ENCODE data around the gene MYBPC1. TPM values are rescaled to one million over a fixed set of nuclear protein-coding genes. Genes with fewer than 3 reads are reported as not detected.

The MYBPC1 gene
- total and polyA plus RNA-seq, 2 of the 4 experiments (the other 2 are of a cell fraction), result not detected

DNA sequence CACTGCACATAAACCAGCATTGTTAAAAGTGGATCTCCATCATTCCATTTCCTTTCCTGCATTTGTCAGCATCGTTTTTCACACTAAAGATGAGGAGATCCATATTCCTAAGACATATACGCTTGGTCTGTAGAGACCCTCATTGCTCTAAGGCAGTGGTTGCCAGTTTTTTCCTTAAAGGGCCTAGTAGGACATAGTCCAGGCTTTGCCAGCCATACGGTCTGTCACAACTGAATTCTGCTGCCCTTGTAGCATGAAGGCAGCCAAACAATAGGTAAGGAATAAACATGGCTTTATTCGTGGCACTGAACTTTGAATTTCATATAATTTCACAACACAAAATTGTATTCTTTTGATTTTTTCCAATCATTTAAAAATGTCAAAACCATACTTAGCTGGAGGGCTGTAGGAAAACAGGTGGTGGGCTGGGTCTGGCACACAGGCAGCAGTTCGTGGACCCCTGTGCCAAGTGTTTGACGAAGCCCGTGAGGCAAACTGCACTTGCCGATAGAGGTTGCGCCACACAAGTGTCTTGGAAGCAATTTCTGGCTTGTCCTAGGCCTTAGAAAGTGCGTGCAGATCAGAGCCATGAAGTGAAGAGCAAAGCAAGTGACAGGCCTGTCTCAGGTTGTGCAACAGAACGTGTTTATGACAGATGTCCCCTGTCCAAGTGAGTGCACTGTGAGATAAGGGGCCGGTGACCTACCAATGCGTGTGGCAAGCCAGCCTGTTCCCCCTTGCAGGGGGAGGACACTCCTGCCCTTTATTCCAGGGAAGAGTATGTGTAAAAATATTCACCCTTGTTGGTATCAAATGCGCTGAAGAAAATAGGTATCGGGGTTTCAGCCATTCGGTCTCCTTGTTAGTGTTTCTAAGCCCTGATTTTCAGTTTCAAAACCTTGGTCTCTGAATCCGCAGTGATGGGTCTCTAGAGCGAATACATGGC, 101.8 kb downstream of the MYBPC1 start:
- intact Hi-C loops (cut with micrococcal nuclease), result loop anchor here (2.0 kb wide), 1 partner anchor 282 kb away; no protein-coding TSS in a partner anchor
- H3K4me1 ChIP-seq (ENCODE audit: control insufficient read depth, insufficient read depth, low read length), result peaks cover 7% of the 10 kb centered on the region
- H4K20me1 ChIP-seq (ENCODE audit: insufficient read depth, low read length), result no peaks in the 10 kb centered on the region
- in situ Hi-C loops (cut with MboI; ENCODE audit: low sequenced_read_pairs), result no loop called here
- no peak overlapping the region for H2AK5ac ChIP-seq (ENCODE audit: low read depth, low read length)
- H3K14ac ChIP-seq (replicated peaks; ENCODE audit: low read depth, low read length), result no peak overlapping the region
- peak overlapping the region; percentile 94 for H3K23ac ChIP-seq (ENCODE audit: low read depth, low read length)
- H2AFZ ChIP-seq (replicated peaks; ENCODE audit: low read length, poor library complexity), result peak overlapping the region; percentile 97
- no peaks in the 10 kb centered on the region for H3K9me1 ChIP-seq (ENCODE audit: insufficient read depth, low read length)
- 39% methylated on average over 6 of the region's 18 CpGs; no CpG with 5 or more reads in 1 of the 2 experiments for WGBS, 2 experiments (ENCODE audit: extremely low coverage in 2 of 2, insufficient read length in 1 of 2)
- peaks cover 3 to 5% of the 10 kb centered on the region in 2 experiments; a peak in 2 of 4 replicates for H3K79me1 ChIP-seq (ENCODE audit: low read depth in 1 of 2, low read length in 2 of 2)
- H4K5ac ChIP-seq (ENCODE audit: low read depth, low read length), result no peak overlapping the region
- TF ChIP-seq RCOR1 (IDR thresholded peaks at IDR 0.05; ENCODE audit: insufficient replicate concordance, low read length) (no peak), CHD1 (IDR thresholded peaks at IDR 0.05; ENCODE audit: low read depth, low read length) (no peak), FOS (IDR thresholded peaks at IDR 0.05; ENCODE audit: low read depth, low read length) (no peak), CEBPB (IDR thresholded peaks at IDR 0.05; ENCODE audit: low read depth, low read length) (peak; percentile 44; the same call in 1 of the 2 replicates), BHLHE40 (IDR thresholded peaks at IDR 0.05; ENCODE audit: low read depth, low read length) (no peak), MAZ (IDR thresholded peaks at IDR 0.05; ENCODE audit: borderline replicate concordance, low read depth, low read length) (no peak)
- no peaks in the 10 kb centered on the region for H3K36me3 ChIP-seq (ENCODE audit: control insufficient read depth, insufficient read depth, low read length)
- peak overlapping the region; percentile 86 for H3K4me2 ChIP-seq (ENCODE audit: low read depth, low read length)
- H3K9ac ChIP-seq (ENCODE audit: low read depth, low read length), result peak overlapping the region; percentile 40
- H3K9me3 ChIP-seq (ENCODE audit: control insufficient read depth, insufficient read depth, low read length), result peaks cover 2% of the 10 kb centered on the region
- H3K27me3 ChIP-seq (ENCODE audit: control insufficient read depth, insufficient read depth, low read length), result no peaks in the 10 kb centered on the region
- no peak overlapping the region for H3K18ac ChIP-seq (ENCODE audit: low read depth, low read length)
- H3K4ac ChIP-seq (ENCODE audit: low read depth, low read length), result no peak overlapping the region
- H2AK9ac ChIP-seq (replicated peaks; ENCODE audit: low read depth, low read length, poor library complexity), result peak overlapping the region; percentile 76
- no peak overlapping the region for H2BK5ac ChIP-seq (ENCODE audit: low read depth, low read length, poor library complexity, severe bottlenecking)
- POLR2A ChIA-PET (ENCODE audit: unreplicated experiment), result no interaction called here
- CTCF ChIA-PET, result no interaction called here
- H2BK15ac ChIP-seq (ENCODE audit: low read depth, low read length), result peak overlapping the region; percentile 32; the same call in 1 of the 3 replicates
- H2BK120ac ChIP-seq (ENCODE audit: low read depth, low read length), result no peak overlapping the region; the same call in 1 of the 2 replicates
- ATAC-seq (ENCODE audit: low read depth) (no peak), DNase-seq (no peak)
- no peak overlapping the region for H3K27ac ChIP-seq (ENCODE audit: insufficient read depth, low read length)
- H3K4me3 ChIP-seq (ENCODE audit: insufficient read depth, low read depth, low read length), result peak overlapping the region; percentile 99
- dilution Hi-C loops (cut with HindIII; ENCODE audit: low sequenced_read_pairs, unreplicated experiment), result no loop called here
- H2BK20ac ChIP-seq (ENCODE audit: low read depth, low read length), result no peak overlapping the region
- H4K8ac ChIP-seq (ENCODE audit: low read depth in 2 of 2, low read length in 2 of 2), result peak overlapping the region in 1 of 2 experiments; percentile 75; a peak in 1 of 4 replicates
- BruUV-seq (replicated peaks), result no TSS peak
- H3K56ac ChIP-seq (ENCODE audit: extremely low read depth, insufficient read depth, low read length), result no peak overlapping the region
- H4K91ac ChIP-seq (ENCODE audit: insufficient read depth, low read depth, low read length), result peak overlapping the region; percentile 9; the same call in 1 of the 2 replicates

All from IMR-90 (cell line).